ENCODE measurements around the gene DCP1B. TPM values are rescaled to one million over a fixed set of nuclear protein-coding genes. Genes with fewer than 3 reads are reported as not detected.

Gene DCP1B
- total RNA-seq, 1 donor = 6.7 TPM

Other genes with a start within 250 kb of the DCP1B start
- 0.10 TPM for gene LRTM2, start 183.9 kb downstream of the DCP1B start, total RNA-seq
- gene CACNA2D4, start 85.8 kb downstream of the DCP1B start, total RNA-seq = 17.2 TPM
- 0.10 TPM for gene CACNA1C, start 48.5 kb upstream of the DCP1B start, total RNA-seq

Data from mononuclear cell (primary cell).